T-helper 1 cell treated with Interleukin-12 subunit alpha and Interleukin-12 subunit beta and Interleukin-4 antibody, amounts not matched to agents 30 ng/mL and 1 ng/mL, for 36 hours (primary cell): ENCODE results near the gene GNA14. TPM values are rescaled to one million over a fixed set of nuclear protein-coding genes. Genes with fewer than 3 reads are reported as not detected.
"Not testable (repeated sequence)": the region's sequence is repeated elsewhere in the genome, so short reads cannot be mapped to it uniquely, and the experiment has no call there.

Experiments used
- intact Hi-C: fragments of 100-400 bp; cut with micrococcal nuclease; formaldehyde crosslinking; loops from one replicate; pipeline ENCODE4 v1.15.1; 2024
- total RNA-seq: library from RNA; stranded (reverse); gene quantifications from 2 replicates; pipeline ENCODE4 v1.2.3, GENCODE V29; 2022

Gene GNA14
- total RNA-seq: not detected in 2 replicates

DNA sequence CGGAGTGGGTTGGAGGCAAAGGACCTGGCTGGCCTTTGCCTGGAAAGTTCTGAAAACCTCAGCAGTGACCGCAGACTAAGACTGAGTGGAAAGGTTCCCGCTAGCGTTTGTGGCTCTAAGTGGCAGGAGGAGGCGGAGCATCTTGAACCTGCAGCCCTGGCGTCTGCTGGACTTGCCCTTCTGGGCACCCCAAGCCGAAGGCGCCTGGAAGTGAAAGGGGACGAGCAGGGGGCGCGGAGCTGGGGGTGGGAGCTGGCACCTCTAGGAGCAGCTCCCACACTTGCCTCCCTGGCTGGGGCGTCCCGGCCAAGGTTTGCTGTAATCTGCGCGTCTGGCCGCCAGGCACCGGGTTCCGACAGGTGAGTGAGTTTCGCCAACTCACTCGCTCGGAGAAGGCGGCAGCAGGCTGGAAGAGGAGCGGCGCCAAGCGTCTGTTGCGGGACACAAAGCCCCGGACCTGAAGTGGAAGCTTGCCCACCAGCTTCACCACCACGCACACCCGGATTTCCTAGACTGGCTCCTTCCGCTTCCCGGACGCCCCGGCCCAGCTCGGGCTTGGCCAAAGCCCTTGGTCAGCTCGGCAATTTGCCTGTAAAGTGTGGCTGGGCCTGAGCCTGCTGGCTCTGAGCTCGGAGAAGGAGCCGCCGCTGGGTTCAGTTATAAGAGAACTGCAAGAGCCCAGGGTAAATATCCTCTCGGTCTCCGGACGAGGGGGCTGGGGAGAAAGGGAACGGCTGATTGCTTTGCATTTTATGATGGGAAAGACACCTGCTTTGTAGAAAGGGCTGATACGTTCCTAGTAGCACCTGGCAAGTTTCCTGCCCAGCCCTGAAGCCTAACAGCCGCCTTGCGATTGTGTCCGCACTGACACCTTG, at the start of gene GNA14:
GNA14 (minus strand) TSS at position 89 of the 875 bp plus-strand sequence. CDS start 529 bp downstream, outside the sequence.
- intact Hi-C loops: no loop called here

DNA sequence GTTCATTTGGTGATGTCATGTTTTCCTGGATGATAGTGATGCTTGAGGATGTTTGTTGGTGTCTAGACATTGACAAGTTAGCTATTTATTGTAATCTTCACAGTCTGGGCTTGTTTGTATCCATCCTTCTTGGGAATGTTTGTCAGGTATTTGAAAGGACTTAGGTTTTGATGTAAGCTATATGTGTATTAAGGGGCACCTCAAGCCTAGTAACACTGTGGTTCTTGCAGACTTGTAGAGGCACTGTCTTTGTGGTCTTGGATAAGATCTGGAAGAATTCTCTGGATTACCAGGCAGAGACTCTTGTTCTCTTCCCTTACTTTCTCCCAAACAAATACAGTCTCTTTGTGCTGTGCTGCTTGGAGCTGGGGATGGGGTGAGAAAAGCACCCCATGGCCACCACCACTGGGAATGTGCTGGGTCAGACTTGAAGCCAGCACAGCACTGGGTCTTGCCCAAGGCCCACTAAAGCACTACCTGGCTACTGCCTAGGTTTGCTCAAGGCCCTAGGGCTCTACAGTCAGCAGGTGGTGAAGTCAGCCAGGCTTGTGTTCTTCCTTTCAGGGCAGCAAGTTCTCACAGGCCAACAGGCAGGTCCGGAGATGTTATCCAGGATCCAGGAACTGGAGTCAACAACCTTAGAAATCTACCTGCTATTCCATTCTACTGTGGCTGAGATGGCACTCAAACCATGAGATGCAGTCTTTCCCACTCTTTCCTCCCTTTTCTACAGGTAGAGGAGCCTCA, 49.3 kb upstream of the GNA14 start:
- intact Hi-C loops: no loop called here

DNA sequence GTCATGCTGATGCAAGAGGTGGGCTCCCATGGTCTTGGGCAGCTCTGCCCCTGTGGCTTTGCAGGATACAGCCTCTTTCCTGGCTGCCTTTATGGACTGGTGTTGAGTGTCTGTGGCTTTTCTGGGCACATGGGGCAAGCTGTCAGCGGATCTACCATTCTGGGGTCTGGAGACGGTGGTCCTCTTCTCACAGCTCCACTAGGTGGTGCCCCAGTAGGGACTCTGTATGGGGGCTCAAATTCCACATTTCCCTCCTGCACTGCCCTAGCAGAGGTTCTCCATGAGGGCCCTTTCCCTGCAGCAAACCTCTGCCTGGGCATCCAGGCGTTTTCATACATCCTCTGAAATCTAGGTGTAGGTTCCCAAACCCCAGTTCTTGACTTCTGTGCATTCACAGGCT, 42.6 kb upstream of the GNA14 start:
- intact Hi-C loops: not testable (repeated sequence)

DNA sequence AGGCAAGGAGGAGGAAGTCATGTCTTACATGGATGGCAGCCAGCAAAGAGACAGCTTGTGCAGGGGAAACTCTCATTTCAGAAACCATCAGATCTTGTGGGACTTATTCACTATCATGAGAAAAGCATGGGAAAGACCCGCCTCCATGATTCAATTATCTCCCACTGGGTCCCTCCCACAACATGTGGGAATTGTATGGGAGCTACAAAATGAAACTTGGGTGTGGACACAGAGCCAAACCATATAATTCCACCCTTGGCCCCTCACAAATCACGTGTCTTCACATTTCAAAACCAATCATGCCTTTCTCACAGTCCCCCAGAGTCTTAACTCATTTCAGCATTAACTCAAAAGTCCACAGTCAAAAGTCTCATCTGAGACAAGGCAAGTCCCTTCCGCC, 42.0 kb upstream of the GNA14 start:
- intact Hi-C loops: not testable (repeated sequence)

DNA sequence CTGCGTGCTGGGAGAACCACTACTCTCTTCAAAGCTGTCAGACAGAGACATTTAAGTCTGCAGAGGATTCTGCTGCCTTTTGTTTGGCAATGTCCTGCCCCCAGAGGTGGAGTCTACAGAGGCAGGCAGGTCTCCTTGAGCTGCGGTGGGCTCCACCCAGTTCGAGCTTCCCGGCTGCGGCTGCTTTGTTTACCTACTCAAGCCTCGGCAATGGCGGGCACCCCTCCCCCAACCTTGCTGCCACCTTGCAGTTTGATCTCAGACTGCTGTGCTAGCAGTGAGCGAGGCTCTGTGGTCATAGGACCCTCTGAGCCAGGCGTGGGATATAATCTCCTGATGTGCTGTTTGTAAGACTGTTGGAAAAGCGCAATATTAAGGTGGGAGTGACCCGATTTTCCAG, 39.6 kb upstream of the GNA14 start:
- intact Hi-C loops: not testable (repeated sequence)

DNA sequence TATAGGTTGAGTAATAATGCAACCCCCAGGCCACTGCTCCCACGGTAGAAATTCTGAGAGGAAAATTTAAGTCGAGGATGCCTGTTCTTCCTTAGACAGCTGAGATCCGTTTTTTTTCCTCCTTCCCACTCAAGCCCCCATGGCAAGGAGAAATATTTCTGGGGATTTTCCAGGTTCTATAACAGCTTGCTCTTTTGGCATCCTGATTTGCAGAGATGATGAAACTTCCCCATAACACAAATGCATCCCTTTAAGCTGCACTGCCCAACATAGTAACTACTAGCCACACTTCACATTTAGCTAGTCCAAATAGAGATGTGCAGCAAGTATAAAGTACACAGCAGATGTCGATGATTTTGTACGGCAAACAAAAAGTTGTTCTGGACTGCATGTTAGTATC, 32.5 kb upstream of the GNA14 start:
- intact Hi-C loops: no loop called here

DNA sequence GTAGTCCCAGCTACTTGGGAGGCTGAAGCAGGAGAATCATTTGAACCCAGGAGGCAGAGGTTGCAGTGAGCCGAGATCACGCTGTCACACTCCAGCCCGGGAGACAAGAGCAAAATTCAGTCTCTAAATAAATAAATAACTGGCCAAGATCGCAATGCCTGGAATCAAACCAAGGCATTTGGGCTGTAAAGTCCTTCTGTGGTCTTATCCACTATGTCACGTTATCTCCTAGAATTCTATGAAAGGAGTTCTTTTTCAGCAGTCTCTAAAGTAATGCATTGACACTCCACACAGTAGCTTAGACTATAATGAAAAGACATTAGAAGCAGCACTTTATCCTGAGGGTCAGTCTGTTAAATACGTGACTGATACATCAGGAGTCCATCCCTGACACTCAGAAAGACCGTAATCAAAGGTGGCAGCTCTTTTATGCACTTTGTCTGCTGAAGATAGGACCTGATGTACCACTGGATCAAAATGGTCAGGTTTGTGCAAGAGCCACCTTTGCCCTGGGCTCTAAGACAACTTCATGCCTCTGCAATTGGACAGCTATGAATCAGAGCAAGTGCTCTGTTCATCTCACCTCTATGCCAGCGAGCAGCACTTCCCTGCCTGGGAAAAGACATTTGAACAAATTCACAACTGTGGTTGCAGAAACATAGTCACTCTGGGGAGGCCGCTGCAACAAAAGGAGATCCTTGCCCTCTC, 31.7 kb upstream of the GNA14 start:
- intact Hi-C loops: no loop called here

DNA sequence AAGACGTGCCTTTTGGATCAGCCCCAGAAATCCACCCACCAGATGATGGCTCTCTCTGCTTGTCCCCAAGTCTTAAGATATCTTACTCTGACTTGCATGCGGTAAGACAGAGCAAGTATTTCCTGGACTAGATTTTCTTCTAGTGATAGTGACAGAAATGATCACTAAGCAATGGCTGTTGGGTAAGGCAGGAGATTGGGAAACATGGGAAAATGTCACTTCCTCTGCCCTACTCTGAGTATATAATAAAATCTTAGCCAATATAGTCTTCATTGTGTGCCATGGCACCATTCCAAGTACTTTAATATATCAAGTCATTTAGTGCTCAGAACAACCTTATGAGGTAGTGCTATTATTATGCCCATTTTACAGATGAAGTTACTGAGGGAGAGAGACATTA, 31.0 kb upstream of the GNA14 start:
- intact Hi-C loops: no loop called here

DNA sequence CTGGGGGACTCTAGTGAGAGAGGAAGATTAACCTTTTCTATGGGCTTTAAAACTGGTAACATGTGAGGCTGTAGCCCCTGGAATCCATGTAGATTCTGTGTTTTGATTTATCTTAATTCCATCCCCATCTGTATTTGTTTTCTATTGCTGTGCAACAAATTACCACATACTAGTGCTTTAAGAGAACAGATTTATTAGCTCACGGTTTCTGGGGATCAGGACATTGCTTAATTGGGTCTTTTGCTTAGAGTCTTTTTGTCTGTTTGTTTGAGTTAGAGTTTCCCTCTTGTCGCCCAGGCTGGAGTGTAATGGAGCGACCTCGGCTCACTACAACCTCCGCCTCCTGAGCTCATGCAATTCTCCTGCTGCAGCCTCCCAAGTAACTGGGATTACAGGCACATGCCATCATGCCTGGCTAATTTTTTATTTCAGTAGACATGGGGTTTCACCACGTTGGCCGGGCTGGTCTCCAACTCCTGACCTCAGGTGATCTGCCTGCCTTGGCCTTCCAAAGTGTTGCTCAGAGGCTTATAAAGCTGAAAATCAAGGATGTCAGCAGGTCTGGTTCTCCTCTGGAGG, 29.9 kb upstream of the GNA14 start:
- intact Hi-C loops: no loop called here

DNA sequence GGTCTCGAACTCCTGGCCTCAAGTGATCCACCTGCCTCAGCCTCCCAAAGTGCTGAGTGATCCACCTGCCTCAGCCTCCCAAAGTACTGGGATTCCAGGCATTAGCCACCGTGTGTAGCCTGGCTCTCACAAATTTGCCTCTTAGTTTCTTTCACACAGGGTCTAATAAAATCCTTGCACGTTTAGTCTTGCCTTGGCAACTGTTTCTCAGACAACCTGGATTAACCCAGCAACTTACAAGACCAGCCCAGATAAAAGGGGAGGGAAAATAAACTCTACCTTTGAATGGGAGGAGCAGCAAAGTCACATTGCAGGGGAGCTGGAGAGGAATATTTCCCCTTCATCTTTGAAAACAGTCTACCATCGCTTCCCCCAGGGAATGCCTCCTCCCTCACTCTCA, 29.3 kb upstream of the GNA14 start:
- intact Hi-C loops: no loop called here

DNA sequence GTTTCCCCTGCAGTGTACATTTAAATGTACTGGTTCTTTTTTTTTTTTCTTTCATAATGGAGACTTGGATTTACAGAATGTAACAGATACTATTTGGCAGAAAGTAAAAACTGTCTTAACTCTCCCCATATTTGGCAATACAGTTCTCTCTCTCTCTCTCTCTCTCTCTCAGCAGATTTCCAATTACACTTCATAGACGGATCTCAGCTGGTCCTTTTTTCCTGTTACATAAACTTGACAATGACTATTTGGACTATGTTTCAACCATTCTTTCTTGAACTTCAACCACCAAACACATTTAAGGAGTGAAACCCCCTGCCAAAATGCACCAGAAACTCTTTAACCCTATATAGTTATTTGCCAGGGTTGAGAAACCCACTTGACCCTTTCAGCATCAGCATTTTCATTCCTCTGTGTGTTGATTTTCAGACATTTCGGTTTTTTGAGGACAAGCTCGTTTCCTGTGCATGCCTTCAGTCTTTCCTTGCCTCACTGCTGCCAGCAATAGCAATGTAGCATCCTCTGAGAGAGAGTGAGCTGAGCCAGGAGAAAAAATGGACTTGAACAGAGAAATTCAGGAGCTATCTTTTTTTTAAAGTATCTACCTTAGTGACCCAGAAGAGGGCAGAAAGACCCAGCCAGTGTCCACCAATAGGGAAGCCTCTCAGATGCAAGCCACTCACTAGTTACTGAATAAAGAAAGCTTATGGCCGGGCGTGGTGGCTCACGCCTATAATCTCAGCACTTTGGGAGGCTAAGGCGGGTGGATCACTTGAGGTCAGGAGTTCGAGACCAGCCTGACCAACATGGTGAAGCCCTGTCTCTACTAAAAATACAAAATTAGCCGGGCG, 26.0 kb upstream of the GNA14 start:
- intact Hi-C loops: no loop called here

DNA sequence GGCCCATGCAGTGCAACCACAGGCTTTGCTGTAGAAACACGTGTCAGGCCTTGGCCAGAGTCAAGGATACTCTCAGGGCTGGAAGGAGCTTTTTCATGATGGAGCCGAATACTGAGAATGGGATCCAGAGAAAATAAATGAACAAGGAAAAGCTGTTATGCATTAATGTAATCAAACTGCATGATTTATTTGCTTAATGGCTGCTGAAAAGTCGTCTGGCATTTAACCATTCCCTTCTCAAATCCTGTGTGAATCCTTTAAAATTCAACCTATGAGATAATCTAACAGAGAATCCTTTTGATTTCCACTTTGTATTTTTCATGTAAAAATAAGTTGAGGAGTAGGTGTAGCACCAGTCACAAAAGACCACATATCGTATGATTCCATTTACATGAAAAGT, 24.1 kb upstream of the GNA14 start:
- intact Hi-C loops: no loop called here

DNA sequence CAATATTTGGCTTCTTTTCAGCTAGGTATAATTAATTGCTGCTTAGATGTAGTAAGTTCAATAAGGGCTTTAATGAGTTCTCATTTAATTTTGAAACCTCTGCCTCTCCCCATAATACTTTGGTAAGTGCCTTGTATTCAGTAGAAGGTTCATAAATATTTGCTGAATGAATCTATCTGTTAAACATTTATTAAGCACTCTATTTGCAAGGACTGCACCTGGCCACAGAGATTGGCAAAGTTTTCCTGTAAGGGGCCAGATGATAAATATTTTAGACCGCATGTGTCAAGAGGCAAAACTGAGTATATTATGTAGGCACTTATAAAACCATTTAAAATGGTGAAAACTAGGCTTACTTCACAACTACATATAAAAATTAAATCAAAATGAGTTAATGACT, 19.0 kb upstream of the GNA14 start:
- intact Hi-C loops: no loop called here

DNA sequence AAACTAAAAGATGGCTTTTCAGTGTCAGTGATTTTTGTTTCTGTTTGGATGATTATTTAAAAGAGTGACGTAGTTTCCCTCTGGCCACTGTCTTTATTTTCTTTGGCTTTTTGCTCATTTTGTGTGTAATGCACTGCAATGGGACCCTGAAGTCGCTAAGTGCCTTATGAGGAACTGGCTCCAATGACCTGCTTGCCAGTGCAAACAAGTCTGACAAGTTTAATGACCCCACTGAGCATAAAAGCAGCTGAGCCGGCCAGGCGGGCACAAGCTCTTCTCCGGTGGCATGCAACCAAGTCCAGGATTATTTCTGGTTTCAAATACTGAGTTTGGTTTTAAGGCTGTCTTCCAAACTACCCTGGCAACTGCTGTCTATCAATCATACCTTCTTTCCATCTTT, 15.6 kb upstream of the GNA14 start:
- intact Hi-C loops: no loop called here

DNA sequence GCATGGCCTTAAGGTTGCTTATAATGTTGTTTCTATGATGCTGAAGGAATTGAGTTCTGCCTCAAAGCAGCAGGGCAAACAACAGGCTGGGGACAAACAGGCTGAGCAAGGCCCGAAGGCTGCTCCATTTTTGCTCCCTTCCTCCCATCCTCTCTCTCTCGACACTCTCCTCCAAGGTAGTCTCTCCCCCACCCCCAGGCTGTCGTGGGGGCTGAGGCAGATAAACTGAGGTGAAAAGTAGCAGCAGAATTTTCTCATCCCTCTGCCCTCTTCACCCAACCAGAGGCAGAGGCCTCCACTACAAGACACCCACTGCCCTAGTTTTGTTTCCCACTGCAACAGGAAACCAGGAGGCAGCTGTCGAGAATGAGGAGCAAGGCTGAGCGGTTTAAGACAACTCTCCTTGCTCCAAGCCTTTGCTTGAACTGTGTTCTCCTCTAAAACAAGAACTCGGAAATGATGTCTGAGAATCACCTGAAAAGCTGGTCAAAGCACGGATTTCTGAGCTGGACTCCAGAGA, 13.5 kb upstream of the GNA14 start:
- intact Hi-C loops: no loop called here

DNA sequence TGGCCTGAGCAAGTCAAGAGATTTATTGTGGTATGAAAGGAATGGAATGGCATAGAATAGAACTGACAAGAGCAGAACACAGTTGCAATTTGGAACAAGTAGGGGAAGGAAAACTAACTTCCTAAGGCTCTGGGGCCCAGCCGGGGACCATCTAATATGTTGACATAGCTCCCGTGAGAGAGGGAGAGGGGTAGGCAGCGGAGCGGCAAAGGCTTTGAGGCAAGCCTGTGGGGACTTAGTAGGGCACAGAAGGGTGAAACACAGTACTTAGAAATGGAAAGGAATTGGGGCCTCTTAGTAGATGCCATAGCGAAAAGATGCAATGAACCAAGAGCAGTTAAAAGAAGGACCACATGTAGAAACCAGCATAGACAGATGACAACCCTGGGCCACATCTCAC, 11.8 kb upstream of the GNA14 start:
- intact Hi-C loops: no loop called here

DNA sequence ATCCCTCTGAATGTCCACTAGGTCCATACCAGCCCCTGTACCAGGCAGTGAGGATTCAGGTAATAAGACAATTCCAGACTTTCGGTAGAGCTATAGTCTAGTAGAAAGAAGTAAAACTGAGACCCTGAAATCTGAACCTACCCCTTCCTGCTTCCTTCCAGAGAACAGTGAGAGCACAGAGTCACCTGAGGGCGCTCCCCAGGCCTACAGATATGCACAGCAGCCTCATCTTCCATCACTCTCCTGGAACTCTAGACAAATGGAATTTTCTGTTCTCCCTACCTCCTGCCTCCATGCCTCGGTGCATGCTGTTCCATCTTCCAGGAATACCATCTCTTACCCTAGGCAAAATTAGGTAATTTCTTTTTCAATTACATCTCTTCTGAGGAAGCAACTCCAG, 3.1 kb upstream of the GNA14 start:
- intact Hi-C loops: no loop called here

DNA sequence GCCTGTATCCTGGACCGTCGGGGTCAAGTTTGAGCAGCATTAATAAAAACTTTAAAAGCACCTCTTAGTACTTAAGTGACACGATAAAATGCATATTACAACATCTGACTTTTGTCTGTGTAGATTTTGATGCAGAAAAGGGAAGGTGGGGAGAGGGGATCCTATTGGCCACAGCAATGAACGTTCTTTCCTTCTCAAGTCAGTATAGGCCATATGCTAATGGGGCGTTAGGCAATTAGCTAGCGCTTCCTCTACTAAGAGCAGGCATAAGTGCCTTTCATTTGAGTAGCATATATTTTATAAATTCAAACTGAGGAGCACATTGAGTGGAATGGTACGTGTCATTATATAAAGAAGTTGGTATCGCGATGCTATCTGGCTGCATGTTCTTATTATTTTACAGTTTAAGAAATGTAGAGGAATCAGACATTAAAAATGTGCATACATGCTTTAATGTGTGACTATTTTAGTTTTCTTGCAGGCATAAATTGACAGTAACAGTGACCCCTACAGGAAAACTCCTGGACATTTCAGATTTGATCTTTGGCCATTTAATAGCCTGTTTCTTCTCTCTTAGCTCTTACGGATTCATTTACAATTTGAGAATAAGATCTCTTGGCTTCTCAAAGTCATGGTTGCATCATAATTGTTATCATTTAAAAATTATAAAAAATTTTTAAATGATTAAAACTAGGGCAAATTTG, 1.1 kb upstream of the GNA14 start:
- intact Hi-C loops: no loop called here

DNA sequence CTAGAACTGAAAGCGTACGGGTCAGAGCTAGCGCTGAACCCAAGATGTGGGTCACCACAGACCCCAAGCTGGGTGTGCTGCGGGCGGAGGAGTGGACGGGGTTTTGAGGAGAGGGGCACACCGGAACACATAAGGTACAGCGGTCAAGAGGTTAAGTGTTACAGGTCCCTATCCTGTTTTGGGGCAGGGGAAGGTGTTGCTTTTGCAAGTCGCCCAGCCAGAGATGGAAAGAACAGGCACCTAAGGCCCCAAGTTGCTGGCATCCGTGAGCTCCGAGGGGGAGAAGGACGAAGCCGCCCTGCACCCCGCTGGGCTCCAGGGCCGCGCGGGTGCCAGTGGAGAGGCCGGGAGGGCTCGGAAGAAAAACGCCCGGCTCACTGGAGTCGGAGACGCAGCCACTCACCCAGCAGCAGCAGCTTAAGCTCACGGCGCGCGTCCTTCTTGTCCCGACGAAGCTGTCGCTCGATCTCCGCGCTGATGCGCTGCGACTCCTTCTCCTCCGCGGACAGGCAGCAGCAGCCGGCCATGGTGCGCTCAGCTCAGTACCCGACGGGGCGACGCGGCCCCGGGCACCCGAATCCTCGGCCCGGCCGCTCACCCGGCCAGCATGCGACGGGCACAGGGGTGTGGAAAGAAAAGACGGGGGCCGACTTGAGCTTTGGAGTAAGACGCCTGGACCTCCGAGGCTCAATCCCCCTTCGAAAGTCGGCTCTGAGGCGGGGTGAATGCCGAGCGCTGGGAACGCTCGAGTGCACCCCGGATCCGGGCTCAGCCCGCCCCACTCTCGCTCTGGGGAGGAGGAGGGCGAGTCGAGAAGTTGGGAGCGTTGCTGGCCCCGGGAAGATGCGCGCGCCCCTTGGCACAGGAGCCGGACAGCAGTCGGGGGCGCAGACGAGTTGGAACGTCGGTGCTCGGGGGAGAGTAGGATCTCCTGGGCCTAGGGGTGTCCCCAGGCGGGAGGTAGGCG, 572 bp downstream of the GNA14 start:
- intact Hi-C loops: no loop called here
